Measurements from ENCODE around the gene BRD3OS.

The BRD3OS gene

DNA sequence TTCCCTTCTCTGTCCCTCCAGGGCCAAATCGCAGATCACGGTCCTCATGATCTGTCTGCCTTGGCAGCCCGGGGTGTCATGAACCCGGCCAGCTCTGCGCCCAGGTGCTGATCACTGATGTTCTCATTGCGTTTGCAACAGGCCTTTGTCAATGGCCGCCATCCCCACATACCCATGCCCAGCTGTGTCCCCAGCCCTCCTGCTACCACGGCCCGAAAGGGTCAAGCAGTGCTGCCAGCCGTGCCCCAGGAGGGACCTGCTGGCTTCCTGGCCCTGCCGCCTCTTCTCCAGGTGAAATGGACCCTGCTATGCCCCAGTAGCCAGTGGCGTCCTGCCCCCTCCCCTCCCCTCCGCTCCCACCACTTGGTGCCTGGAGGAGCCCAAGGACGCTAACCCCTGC lies 20.4 kb upstream of the BRD3OS start:
- DNase-seq (ENCODE audit: low read depth in 2 of 2), result no peak

DNA sequence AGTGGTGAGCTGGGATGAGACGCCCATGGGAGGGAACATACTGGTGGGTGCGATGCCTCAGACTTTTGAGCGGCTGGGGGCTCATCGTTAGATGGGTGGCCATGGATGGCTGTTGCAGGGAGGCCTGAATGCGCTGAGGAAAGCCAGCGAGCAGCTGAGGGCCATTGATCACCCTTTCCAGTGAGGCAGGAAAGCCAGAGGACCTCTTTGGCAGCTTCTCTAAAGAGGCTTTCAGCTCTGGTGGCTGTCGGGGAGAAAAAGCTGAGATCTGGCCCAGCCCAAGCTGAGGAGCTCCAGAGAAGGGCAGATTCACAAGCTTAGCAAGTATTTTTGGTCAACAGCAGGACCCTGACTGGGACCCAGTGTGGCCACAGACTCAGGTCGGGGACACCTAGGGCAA lies 19.9 kb upstream of the BRD3OS start:
- DNase-seq (ENCODE audit: low read depth in 2 of 2), result no peak

DNA sequence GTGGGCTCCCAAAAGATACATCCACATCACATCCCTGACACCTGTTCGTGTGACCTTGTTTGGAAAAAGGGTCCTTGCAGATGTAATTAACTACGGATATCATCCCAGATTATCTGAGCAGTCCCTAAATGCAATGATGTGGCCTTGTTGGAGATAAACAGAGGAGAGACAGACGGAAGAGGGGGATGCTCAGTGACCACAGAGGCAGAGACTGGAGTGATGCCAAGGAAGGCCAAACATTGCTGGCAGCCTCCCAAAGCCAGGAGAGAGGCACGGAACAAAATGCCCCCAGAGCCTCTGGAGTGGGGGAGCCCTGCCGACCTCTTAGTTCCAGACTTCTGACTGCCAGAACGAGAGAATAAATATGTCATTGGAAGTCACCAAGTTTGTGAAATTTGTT lies 18.1 kb upstream of the BRD3OS start:
- DNase-seq (ENCODE audit: low read depth in 2 of 2), result no peak

DNA sequence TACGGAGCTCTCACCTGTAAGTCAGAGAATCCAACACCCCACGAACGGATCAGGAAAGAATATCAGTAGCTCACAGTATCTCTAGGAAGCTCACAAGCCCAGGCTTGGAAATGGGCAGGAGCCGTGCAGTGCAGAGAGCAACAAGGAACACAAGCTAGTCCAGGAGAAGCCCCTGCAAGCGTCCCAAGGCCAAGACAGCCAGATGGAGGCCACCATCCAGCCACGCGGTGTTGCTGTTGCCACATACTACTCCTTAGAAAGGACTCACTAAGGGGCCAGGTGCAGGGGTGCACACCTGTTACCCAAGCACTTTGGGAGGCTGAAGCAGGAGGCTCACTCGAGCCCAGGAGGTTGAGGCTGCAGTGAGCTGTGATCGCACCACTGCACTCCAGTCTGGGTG lies 17.7 kb upstream of the BRD3OS start:
- DNase-seq (ENCODE audit: low read depth in 2 of 2), result no peak

DNA sequence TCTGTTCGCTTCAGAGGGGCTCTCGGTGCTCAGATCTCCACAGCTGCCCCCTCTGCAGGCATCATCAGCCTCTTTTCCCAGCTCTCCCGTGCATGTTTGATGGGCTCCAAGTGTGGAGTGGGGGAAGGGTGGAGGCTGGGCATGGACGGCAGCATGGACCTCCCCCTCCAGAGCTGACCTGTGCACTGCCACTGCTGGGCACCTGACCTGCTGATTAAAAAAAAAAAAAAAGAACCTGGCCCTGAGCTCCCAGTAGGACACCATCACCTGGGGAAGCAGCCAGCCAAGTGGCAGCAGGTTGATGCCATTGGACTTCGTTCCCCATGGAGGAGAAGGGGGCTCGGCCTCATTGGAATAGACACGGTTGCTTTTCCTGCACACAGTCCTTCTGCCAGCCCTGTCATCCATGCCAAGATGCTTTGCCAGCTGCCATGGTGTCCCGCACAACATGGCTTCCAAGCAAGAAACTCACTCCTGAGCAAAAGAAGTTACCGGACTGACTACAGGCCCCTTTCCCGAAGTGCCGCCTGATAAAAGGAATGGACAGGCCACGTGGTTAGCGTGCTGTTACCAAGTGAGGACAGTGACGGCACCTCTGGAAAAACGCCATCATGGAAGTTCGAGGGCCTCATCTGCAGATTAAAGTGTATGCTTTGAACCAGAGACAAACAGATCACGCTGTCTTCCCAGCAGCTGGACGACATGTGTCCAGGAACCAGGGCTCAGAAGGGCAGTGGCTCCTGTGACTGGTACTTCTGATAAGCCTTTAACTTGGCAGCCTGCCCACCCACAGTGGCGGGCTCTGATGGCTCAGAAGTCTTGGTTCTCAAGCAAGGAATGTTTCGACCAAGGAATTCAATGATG lies 14.7 kb upstream of the BRD3OS start:
- no peak for DNase-seq (ENCODE audit: low read depth in 2 of 2)

DNA sequence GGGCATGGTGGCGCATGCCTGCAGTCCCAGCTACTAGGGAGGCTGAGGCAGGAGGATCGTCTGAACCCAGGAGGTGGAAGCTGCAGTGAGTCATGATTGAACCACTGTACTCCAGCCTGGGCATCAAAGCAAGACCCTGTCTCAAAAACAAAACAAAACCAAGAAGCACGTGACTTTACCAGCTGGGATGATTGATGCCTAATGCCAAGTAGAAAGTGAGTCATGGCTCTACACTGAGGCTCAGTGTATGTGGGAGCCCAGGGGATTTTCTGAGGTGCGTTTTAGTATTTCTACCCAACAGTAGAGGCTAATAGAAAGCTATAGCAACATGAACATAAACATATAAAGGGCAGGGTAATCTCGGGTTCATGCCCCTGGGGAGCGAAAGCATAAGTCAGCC lies 13.9 kb upstream of the BRD3OS start:
- no peak for DNase-seq (ENCODE audit: low read depth in 2 of 2)

DNA sequence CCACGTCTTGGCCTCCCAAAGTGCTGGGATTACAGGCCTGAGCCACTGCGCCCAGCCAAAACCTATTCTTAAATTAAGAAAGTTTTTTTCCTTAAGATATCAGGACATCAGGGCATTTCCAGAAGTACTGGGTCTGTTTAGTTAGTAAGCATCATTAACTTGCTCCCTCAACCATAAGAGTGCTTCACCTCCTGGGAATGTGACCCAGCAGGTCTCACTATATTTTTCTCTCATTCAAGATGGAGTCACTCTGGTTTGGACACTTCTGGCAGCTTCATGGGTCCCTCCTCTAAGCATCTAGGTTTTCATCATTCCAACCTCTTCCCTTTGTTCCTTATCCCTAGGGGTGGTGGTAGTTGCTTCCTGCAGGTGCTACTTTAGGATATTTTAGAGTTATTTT lies 10.3 kb upstream of the BRD3OS start:
- no peak for DNase-seq (ENCODE audit: low read depth in 2 of 2)

DNA sequence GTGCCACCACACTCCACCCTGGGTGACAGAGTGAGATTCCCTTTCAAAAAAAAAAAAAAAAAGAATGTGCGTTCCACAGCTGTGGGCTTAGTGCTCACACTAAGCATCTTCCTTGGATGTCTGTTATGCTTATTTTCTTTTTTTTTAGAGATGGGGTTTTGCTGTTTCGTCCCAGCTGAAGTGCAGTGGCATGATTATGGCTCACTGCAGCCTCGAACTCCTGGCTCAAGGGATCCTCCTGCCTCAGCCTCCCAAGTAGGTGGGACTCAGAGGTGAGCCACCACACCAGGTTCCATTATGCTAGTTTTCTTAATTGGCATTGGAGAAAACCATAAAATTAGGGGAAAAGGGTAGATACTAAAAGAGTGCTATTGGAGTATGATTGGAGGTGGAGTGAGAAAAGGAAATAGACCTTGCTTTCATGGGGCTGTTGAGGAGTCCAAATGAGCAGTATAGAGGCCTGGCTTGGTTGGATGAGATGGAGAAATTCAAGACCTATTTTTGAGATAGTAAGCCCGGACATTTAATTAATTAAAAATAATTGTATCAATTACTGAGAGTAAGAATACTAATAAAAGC lies 978 bp upstream of the BRD3OS start:
- no peak for DNase-seq (ENCODE audit: low read depth in 2 of 2)

DNA sequence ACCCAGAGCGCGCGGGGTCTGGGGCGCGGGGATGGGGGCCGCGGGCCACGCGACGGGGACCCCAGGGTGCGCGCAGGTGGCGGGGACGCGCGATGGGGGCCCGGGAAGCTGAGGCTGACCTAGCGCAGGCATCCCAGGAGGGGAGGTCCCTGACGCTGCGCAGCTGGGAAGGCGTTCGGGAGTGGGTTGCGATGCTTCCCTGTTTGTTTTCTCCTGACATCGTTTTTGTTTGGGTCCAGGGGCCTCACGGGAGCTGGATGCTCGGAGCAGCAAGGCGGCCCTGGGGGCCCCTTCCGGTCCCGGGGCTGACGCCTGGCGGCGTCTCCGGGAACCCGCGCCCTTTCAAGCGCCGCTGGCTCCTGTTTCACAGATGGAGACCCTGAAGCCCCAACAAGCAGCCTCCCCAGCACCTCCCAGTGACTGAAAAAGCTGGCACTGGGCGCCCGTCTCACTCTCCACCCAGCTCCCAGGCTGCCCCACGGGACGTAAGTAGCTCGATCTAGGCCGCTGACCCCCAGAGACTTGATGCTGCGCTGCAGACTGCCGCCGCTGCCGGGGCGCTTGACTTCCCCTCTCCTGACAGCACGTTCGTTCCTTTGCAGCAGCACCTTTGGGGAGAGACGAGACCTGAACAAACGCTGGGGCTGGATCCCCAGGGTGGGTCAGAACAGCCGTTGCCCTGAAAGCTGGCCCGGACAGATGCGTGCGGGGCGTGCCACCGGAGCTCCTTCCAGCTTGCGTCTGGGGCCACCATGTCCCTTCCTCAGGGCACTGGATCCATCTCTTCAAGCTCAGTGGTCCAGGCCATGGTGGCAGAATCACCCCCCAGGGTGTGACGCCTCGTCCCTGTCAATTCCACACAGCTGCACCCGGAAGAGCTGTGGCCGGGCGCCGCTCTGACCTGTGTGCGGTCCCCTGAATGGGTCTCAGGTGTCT lies 593 bp downstream of the BRD3OS start:
- peak; percentile 7 to 14 for DNase-seq (ENCODE audit: low read depth in 2 of 2)

DNA sequence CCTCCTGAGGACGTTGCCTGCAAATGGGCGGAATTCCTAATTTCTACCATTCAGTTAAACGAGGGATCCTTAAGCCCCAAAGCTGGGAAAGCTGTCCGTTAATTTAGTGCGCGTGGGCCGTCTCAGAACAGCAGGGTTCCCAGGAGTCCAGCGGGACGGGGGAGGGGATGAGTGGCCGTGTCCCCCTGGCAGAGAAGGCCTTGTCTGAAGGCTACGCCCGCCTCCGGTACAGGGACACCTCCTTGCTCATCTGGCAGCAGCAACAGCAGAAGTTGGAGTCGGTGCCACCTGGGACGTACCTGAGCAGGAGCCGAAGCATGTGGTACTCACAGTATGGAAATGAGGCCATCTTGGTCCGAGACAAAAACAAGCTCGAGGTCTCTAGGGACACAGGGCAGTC lies 1.3 kb downstream of the BRD3OS start:
- no peak for DNase-seq (ENCODE audit: low read depth in 2 of 2)

DNA sequence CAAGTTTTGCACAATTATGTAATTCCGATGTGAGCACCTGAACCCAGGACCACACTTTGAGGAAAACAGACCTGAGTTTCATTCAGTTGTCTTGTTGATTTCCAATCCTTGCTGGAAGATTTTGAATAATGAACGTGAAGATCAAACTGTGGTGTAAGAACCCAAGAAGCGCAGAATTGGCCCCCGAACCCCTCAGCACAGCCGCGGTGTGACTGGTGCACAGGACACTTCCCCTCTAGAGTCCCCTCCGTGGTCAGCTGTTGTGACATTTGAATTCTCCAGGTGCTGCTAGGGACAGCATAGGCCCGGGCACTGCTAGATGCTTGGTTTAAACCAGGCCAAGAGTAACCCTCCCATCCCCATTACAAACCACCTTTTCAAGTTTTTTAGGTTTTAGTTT lies 1.7 kb downstream of the BRD3OS start:
- DNase-seq (ENCODE audit: low read depth in 2 of 2), result no peak

DNA sequence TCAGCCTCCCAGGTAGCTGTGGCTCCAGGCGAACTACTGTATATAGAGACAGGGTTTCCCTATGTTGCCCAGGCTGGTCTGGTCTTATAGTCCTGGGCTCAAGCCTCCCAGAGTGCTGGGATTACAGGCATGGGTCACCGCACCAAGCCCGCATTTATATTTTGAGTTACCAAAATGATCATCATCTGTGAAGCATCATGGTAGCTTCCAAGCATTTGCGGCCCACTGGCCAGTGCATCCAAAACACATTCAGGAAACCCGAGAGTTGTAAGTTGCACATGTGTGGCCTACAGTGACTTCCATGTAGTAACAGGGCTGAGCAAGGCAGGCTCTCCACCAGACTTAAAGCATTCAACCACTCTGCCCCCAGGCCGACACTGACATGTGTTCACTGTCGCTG lies 2.3 kb downstream of the BRD3OS start:
- DNase-seq (ENCODE audit: low read depth in 2 of 2), result no peak

DNA sequence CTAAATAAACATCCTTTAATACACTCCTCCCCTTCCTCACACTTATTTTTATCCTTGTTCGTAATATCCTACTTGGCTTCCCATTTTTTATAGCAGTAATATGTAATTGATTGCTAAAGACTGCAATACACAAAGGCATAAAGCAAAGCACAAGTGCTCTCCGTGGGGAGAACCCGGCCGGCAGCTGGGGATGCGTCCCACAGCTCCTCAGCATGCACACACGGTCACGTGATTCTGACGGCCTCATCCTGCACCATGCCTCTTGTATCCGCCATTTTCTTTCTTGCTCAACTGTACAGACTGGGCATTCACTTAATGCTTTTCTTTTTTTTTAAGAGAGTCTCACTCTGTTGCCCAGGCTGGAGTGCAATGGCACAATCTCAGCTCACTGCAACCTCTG lies 2.8 kb downstream of the BRD3OS start:
- DNase-seq (ENCODE audit: low read depth in 2 of 2), result no peak

DNA sequence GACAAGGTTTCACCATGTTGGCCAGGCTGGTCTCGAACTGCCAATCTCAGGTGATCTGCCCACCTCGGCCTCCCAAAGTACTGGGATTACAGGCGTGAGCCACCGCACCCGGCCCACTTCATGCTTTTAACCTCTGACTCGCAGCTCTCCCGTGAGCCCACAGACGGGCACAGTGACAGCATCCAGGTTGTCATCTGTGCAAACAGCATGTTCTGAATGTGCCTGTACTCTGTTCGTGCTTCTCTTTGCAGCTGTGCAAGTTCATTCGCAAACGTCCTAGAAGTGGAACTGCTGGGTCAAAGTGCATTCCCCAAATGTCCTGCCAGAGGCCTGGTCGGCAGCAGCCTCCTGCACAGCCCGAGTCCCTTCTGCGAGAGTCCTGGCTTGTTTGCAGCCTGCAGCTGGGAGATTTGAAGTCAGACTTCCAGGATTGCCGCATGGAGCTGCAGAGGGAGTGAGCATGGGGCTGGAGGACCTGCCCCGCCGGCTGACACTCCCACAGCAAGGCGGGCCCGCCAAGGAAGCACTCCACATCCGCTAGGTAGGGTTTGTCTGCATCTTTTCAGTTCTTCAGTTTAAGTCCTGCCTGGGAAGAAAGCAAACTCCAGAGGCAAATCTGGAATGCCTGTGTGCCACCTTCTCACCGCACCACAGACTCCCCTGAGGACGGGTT lies 3.4 kb downstream of the BRD3OS start:
- DNase-seq (ENCODE audit: low read depth in 2 of 2), result no peak

DNA sequence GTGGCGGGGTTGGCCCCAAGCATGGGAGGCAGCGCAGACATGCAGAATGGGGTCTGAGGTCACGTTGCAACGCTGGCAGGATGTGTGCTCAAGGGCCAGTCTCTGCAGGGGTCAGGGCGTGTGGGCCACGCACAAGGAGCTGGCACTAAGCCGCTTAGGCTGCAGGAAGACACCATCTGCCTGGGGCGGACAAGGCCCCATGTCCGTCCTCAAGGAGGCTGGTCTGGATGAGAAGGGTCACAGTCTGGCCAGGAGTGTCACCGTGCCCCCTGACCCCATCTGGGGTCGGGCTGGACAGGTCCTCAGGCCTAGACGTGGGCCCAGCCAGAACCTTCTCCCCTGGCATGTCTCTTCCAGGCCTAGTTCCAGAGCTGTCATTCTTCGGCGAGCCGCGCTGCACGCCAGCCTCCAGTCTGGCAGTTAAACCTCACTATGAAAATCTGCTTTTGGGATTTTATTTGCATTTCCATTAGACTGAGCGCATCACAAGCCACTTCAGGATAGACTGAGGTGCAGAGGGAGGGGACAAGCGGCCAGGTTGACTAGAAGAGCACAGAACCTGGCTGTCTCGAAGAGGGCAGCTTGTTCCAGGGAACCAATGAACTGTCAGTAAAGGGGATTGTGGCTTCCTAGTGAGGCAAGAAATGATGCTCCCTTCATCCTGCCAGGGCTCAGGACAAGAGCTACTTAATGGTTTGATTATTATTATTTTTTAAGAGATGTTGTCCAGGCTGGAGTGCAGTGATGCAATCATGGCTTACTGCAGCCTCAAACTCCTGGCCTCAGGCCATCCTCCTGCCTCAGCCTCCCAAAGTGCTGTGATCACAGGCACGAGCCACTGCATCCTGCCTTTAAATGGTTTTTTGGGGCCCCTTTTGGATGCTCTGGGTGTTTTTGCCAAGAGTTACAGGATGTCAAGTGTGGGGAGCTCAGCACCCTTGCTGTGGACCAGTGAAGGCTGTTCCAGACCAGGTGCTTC lies 4.3 kb downstream of the BRD3OS start:
- no peak for DNase-seq (ENCODE audit: low read depth in 2 of 2)

DNA sequence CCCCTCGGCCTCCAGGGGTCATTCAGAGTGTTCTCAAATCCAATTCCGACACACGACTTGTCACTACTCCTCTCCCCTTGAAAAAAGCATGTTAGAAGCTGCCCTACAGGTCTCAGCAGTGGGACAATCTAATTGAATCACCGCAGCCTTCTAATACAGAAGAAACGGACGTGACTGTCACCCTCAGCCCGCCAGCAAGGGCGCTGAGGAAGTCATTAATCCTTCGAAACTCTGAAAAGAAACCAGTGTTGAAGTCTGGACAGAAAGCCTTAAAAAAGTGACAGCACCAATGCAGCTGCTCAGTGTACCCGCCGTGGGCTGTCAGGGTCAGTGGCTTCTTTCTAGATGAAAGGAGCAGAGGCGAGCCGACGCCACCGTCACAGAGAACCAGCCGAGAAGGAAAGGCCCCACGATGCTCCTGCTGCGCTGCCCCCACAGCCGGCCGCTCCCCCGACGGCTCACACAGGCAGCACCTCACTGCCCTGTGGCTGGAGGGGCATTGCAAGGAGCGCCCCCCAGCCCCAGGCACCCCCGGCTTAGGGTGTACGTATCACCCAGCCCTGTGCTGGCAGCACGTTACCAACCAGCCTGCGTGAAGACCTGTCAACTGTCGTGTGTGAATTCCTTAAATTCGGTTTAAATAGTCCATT lies 5.7 kb downstream of the BRD3OS start:
- DNase-seq (ENCODE audit: low read depth in 2 of 2), result no peak

DNA sequence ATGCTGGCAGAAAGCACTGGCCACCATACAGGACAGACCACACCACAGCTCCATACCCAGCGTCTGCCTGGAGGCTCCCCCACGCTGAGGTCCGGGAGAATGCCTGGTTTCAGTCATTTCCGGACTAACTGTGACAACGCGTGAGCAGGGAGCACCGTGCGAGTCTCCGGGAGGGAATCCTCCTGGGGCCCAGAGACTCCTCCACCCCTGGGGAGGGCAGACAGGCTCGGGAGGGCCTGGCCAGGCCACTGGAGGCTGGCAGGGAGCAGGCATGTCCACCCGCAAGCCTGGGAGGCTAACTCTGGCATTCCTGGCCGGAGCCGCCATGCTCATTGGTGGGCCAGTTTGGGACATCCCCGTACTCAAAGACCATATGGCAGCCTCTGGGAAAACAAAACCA lies 6.5 kb downstream of the BRD3OS start:
- DNase-seq (ENCODE audit: low read depth in 2 of 2), result no peak

DNA sequence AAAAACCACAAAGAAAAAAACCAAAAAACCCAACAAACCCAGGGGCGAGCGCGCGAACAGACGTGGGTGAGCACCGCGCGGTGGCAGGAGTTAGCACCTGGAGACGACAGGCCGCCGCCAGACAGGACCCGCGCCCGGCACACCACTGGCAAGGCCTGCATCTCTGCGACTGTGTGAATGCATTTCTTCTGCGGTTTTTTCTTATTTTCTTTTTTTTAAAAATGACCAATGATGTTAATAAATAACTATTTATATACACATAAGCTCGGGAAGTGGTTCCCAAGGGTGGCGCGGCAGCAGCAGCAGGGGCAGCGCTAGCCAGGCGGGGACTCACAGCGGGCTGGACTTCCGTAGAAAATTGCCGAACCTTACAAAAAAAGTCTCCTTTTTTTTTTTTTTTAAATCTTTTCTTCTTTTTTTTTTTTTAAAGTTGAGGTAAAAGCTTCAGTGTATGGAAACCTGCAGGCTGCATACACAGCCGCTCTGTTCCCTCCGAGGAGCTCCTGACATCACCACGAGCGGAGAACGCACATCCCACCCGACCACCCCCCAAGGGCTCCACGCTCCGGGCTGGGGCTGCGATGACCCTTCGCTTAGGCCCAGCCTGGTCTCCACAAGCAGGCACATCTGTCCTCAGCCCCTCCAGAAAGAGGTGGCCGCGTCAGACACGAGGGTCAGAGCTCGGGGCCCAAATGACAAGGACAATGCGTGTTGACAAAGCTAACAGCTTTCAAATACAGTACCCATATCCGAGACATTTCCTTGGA lies 7.4 kb downstream of the BRD3OS start:
- DNase-seq (ENCODE audit: low read depth in 2 of 2), result no peak

DNA sequence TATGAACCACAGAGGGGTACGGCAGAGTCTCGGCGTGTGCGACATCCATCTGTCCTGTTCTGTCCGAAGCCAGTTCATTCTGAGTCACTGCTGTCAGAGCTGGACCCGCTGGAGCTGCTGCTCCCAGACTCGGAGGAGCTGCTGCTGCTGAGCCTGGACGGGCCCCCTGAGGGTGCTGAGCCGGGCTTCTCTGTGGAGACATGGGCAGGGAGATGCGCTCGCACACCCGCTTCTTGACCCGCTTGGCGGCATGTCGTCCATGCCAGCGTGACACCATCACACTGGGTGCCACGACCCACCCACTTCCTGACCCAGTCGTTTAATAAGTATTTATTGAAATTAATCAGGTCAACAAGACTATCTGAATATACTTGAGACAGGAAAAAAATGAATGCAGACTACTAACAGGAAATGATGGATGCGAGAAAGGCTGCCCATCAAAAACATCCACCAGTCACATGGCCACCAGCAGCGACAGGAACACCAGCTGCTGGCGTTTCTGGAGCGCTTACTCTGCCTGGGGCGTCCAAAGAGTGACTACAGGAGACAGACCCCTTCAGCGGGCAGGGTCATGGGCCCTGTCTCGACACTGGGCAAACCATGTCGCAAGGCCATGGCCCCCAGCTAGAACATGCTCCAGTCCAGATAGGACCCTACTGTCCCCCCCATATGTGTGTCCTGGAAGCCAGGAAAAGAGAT lies 8.4 kb downstream of the BRD3OS start:
- DNase-seq (ENCODE audit: low read depth in 2 of 2), result no peak
